DOHH2 (cell line): Measurements from ENCODE around the gene MACROD1.

Experiments
- H3F3A ChIP-seq: fragments of 200-600 bp; sonication (generic), shearing (Covaris generic); 2 replicates; pipeline ENCODE4 v1.6.0; 2016; ENCODE audit warnings: antibody characterized with exemption, mild to moderate bottlenecking; ENCODE audit not compliant: control insufficient read depth, insufficient read depth
- H3K27ac ChIP-seq: fragments of 200-600 bp; sonication (generic); 2 replicates; pipeline ENCODE4 v1.5.1; 2014; ENCODE audit warnings: low read depth, mild to moderate bottlenecking, low read length, moderate library complexity
- H3K27me3 ChIP-seq: fragments of 200-600 bp; sonication (generic); 2 replicates; pipeline ENCODE4 v1.6.1; 2014; ENCODE audit warnings: mild to moderate bottlenecking, low read length, mixed read lengths; ENCODE audit not compliant: control insufficient read depth
- H3K36me3 ChIP-seq: fragments of 200-600 bp; sonication (generic); 2 replicates; pipeline ENCODE4 v1.6.1; 2014; ENCODE audit warnings: mild to moderate bottlenecking, low read length, moderate library complexity, mixed read lengths; ENCODE audit not compliant: control insufficient read depth
- H3K4me1 ChIP-seq: fragments of 200-600 bp; sonication (generic); 2 replicates; pipeline ENCODE4 v1.6.1; 2014; ENCODE audit warnings: mild to moderate bottlenecking, low read length, mixed read lengths; ENCODE audit not compliant: control insufficient read depth
- H3K4me2 ChIP-seq: fragments of 200-600 bp; sonication (generic); 2 replicates; pipeline ENCODE4 v1.6.0; 2014; ENCODE audit warnings: mild to moderate bottlenecking, low read length, moderate library complexity
- H3K4me3 ChIP-seq: fragments of 200-600 bp; sonication (generic); 2 replicates; pipeline ENCODE4 v1.5.1; 2014; ENCODE audit warnings: mild to moderate bottlenecking, low read length, mixed read lengths
- H3K79me2 ChIP-seq: fragments of 200-600 bp; sonication (generic); 2 replicates; pipeline ENCODE4 v1.6.1; 2014; ENCODE audit warnings: mild to moderate bottlenecking, low read length, mixed read lengths; ENCODE audit not compliant: control insufficient read depth
- H3K9me2 ChIP-seq: fragments of 200-600 bp; sonication (generic); replicated peaks from 2 replicates; pipeline ENCODE4 v1.6.1; 2014; ENCODE audit warnings: mild to moderate bottlenecking, low read length, mixed read lengths; ENCODE audit not compliant: control insufficient read depth
- H3K9me3 ChIP-seq: fragments of 200-600 bp; sonication (generic); 2 replicates; pipeline ENCODE4 v1.6.1; 2014; ENCODE audit warnings: antibody characterized with exemption, low read length, mixed read lengths; ENCODE audit not compliant: control insufficient read depth, insufficient read depth
- H4K20me1 ChIP-seq: fragments of 200-600 bp; sonication (generic); 2 replicates; pipeline ENCODE4 v1.6.0; 2014; ENCODE audit warnings: low read depth, mild to moderate bottlenecking, antibody characterized with exemption, low read length, moderate library complexity; ENCODE audit not compliant: control insufficient read depth, insufficient read depth
- EZH2phosphoT487 ChIP-seq: fragments of 200-600 bp; sonication (generic); IDR thresholded peaks from 2 replicates; pipeline ENCODE4 v1.6.1; 2017; ENCODE audit warnings: borderline replicate concordance, mild to moderate bottlenecking, antibody characterized with exemption, low read length, moderate library complexity, mixed read lengths
- TF ChIP-seq, protein P1 (sequence below): fragments of 200-600 bp; sonication (generic); IDR thresholded peaks from one replicate; pipeline ENCODE4 v1.5.1; 2014; ENCODE audit warnings: antibody characterized with exemption, mild to moderate bottlenecking, low read depth, low read length; ENCODE audit not compliant: poor library complexity, severe bottlenecking

The MACROD1 gene

DNA sequence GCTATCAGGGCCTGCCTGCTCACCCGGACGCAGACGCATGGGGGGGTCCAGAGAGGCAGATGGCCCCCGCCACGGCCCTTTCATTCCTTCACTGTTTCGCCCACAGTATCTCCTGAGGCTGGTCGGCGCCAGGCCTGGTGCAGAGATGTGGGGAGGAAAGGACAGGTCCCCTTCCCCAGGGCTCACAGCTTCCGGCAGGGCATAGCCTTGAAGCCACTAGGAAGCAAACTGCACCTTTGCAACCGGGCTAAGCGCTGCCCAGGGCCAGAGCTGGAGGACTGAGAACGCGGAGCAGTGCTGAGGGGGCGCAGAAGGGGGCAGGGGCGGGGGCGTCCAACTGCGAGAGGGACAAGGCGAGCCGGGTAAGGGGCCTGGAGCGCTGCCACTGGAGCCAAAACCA, 150.4 kb downstream of the MACROD1 start:
- H3K4me3 ChIP-seq, result no peak overlapping the region
- no peaks in the 10 kb centered on the region for H3K4me1 ChIP-seq
- no peak overlapping the region for H3K27ac ChIP-seq
- H3F3A ChIP-seq, result no peaks in the 10 kb centered on the region
- no peaks in the 10 kb centered on the region for H4K20me1 ChIP-seq
- H3K79me2 ChIP-seq, result no peaks in the 10 kb centered on the region
- H3K36me3 ChIP-seq, result no peaks in the 10 kb centered on the region
- no peak overlapping the region for H3K4me2 ChIP-seq
- H3K9me2 ChIP-seq, result no peaks in the 10 kb centered on the region
- peaks cover 6% of the 10 kb centered on the region; the same call in 1 of the 2 replicates for H3K9me3 ChIP-seq
- no peak for TF ChIP-seq EZH2phosphoT487
- TF ChIP-seq, protein P1, sequence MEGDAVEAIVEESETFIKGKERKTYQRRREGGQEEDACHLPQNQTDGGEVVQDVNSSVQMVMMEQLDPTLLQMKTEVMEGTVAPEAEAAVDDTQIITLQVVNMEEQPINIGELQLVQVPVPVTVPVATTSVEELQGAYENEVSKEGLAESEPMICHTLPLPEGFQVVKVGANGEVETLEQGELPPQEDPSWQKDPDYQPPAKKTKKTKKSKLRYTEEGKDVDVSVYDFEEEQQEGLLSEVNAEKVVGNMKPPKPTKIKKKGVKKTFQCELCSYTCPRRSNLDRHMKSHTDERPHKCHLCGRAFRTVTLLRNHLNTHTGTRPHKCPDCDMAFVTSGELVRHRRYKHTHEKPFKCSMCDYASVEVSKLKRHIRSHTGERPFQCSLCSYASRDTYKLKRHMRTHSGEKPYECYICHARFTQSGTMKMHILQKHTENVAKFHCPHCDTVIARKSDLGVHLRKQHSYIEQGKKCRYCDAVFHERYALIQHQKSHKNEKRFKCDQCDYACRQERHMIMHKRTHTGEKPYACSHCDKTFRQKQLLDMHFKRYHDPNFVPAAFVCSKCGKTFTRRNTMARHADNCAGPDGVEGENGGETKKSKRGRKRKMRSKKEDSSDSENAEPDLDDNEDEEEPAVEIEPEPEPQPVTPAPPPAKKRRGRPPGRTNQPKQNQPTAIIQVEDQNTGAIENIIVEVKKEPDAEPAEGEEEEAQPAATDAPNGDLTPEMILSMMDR, result no peak
- no peaks in the 10 kb centered on the region for H3K27me3 ChIP-seq

DNA sequence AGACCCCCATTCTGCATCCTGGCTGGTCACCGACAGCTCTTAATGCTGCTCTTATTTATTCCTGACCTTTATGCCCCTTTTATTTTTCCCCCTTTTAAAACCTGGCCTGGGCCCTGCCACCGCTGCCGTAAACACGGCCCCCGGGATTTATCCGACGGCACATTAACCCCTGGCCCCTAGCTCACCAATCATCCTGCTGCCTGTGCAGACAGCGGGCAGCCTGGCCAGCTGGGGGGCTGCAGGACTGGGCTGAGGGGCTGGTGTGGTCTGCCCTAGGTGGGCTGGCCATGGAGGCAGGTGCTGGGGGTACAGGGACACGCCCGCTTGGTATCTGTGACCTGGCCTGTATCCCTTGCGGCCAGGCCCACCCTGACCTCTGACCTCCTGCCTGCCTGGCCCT, 151.6 kb downstream of the MACROD1 start:
- Histone ChIP-seq H3K4me3 (no peak overlapping the region), H3K9me2 (no peaks in the 10 kb centered on the region), H3K4me1 (no peaks in the 10 kb centered on the region), H3K4me2 (no peak overlapping the region), H3K36me3 (no peaks in the 10 kb centered on the region), H3K27ac (no peak overlapping the region), H3K27me3 (no peaks in the 10 kb centered on the region), H3K9me3 (peaks cover 11% of the 10 kb centered on the region), H3F3A (no peaks in the 10 kb centered on the region), H4K20me1 (no peaks in the 10 kb centered on the region), H3K79me2 (no peaks in the 10 kb centered on the region)
- TF ChIP-seq, protein P1, result no peak
- TF ChIP-seq EZH2phosphoT487, result no peak

DNA sequence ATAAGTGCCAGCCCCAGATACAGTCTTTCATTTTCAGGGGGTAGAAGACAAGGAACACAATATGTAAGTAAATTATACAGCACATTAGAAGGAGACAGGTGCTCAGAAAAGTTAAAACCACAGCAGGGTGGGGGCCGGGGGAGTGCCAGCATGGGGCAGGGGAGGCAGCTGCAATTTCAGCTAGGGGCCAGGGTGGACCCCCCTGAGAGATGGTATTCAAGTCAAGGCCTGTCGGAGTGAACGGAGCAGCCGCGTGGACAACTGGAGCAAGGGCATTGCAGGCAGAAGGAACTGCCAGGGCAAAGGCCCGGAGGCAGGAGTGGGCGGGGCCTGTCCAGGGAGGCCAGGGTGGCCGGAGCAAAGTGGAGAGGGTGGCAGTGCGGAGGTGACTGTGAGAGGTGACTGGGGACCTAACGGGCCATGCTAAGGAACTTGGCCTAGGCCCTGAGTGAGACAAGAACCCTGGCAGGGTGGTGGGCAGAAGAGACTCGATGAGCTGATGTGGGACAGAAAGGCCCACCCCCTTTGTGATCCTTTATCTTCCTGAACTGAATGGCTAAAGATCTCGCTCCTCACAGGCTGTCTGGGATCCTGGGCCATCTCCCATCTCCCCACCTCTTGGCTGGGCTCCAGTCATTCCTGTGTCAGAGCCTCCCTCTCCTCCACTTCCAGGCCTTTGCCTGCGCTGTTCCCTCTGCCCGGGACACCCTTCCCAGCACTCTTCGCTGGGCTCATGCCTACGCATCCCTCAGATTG, 152.6 kb downstream of the MACROD1 start:
- Histone ChIP-seq H3K4me3 (no peak overlapping the region), H3K27ac (no peak overlapping the region), H3K79me2 (no peaks in the 10 kb centered on the region), H3K4me2 (no peak overlapping the region), H3K9me3 (peaks cover 11% of the 10 kb centered on the region), H3K27me3 (no peaks in the 10 kb centered on the region), H3K9me2 (no peaks in the 10 kb centered on the region), H3F3A (no peaks in the 10 kb centered on the region), H3K36me3 (no peaks in the 10 kb centered on the region), H3K4me1 (no peaks in the 10 kb centered on the region), H4K20me1 (no peaks in the 10 kb centered on the region)
- TF ChIP-seq, protein P1, result no peak
- no peak for TF ChIP-seq EZH2phosphoT487
